Nephron (organoid): ENCODE data around the gene DAB1.

Experiments used
- H3K27ac Mint-ChIP-seq, 3 experiments: 2 replicates each; pipeline ENCODE4 v1.8.0; 2020; ENCODE audit warnings: mixed read lengths in 3 of 3, mild to moderate bottlenecking in 2 of 3, moderate library complexity in 1 of 3
- H3K27me3 Mint-ChIP-seq: 2 replicates; pipeline ENCODE4 v1.8.0; 2021; ENCODE audit warnings: low read depth, mild to moderate bottlenecking, moderate library complexity, mixed read lengths
- H3K36me3 Mint-ChIP-seq: 2 replicates; pipeline ENCODE4 v1.8.0; 2020; ENCODE audit warnings: low read depth, mixed read lengths
- H3K4me1 Mint-ChIP-seq: 2 replicates; pipeline ENCODE4 v1.8.0; 2020; ENCODE audit warnings: mixed read lengths
- H3K4me3 Mint-ChIP-seq, 3 experiments: 2 replicates each; pipeline ENCODE4 v1.8.0; 2020; ENCODE audit warnings: mild to moderate bottlenecking in 3 of 3, mixed read lengths in 3 of 3, moderate library complexity in 2 of 3
- H3K9me3 Mint-ChIP-seq: 2 replicates; pipeline ENCODE4 v1.8.0; 2020; ENCODE audit warnings: mixed read lengths
- TF ChIP-seq, protein P1 (sequence below), 3 experiments: fragments of 200-600 bp; sonication (generic); IDR thresholded peaks; one replicate each; pipeline ENCODE4 v1.5.0; 2021; ENCODE audit warnings: antibody characterized with exemption in 3 of 3; ENCODE audit not compliant: unreplicated experiment in 3 of 3

DAB1 gene

DNA sequence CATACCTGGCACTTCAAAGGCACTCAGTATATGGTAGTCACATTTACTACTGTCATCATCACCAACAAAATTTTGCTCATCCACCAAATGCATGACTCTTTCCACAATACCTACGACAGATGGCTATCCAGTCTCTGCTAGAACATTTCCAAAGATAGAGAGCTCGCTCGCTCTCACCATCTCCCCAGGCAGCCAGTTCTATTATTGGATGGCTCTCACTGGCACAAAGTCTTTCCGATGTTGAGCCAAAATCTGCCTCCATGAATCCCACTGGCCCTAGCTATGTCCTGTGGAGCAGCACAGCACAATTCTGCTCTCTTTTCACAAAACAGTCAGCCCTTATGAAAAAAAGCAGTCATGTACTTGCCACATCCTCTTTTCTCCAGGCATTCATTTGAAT lies 102.1 kb downstream of the DAB1 start:
- no peaks in the 10 kb centered on the region for H3K9me3 Mint-ChIP-seq
- H3K27me3 Mint-ChIP-seq: no peaks in the 10 kb centered on the region
- no peak overlapping the region for H3K27ac Mint-ChIP-seq
- H3K4me1 Mint-ChIP-seq: peaks cover 17% of the 10 kb centered on the region
- no peak overlapping the region for H3K4me3 Mint-ChIP-seq
- H3K36me3 Mint-ChIP-seq: no peaks in the 10 kb centered on the region
- TF ChIP-seq, protein P1, sequence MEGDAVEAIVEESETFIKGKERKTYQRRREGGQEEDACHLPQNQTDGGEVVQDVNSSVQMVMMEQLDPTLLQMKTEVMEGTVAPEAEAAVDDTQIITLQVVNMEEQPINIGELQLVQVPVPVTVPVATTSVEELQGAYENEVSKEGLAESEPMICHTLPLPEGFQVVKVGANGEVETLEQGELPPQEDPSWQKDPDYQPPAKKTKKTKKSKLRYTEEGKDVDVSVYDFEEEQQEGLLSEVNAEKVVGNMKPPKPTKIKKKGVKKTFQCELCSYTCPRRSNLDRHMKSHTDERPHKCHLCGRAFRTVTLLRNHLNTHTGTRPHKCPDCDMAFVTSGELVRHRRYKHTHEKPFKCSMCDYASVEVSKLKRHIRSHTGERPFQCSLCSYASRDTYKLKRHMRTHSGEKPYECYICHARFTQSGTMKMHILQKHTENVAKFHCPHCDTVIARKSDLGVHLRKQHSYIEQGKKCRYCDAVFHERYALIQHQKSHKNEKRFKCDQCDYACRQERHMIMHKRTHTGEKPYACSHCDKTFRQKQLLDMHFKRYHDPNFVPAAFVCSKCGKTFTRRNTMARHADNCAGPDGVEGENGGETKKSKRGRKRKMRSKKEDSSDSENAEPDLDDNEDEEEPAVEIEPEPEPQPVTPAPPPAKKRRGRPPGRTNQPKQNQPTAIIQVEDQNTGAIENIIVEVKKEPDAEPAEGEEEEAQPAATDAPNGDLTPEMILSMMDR (IDR thresholded peaks at IDR 0.05; ENCODE audit: unreplicated experiment in 3 of 3): no peak

DNA sequence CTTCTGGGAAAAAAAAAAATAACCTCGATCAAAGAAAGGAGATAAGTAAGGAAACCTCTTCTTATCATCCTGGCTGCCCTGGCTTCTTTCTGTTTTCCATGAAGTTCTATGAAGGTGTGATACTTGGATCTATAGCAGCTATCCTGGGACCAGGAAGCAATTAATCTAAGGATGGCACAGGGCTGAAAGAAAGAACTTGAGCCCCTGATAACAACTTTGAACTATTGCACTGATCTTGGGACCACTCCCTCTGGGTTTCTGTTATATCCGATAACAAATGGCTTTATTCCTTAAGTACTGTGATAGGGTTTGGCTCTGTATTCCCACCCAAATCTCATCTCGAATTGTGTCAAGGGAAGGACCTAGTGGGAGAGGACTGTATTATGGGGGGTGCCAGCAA lies 104.1 kb downstream of the DAB1 start:
- Mint-ChIP-seq H3K27me3 (no peaks in the 10 kb centered on the region), H3K9me3 (no peaks in the 10 kb centered on the region), H3K27ac (no peak overlapping the region), H3K4me3 (no peak overlapping the region), H3K4me1 (peaks cover 10% of the 10 kb centered on the region), H3K36me3 (no peaks in the 10 kb centered on the region)
- TF ChIP-seq, protein P1 (IDR thresholded peaks at IDR 0.05; ENCODE audit: unreplicated experiment in 3 of 3): no peak

DNA sequence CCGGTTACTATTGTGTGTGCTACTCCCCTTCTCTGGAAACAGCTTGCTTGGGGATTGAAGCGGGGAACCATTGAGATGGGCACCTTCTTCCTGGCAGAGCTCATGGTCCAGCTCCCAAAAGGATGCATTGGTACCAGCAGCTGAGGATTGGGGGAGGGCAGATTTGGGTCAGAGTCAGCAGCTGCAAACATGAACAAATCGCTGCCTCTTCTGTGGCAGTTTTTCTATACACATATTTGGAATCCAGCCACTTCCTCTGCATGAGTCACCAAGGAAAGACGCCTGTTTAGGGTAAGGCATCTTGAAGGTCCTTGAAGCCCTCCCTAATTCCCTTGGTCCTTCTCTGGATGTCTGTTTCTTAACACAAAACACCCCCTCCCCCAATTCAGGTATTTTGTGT lies 104.7 kb downstream of the DAB1 start:
- H3K4me1 Mint-ChIP-seq: peaks cover 10% of the 10 kb centered on the region
- H3K9me3 Mint-ChIP-seq: no peaks in the 10 kb centered on the region
- no peaks in the 10 kb centered on the region for H3K27me3 Mint-ChIP-seq
- TF ChIP-seq, protein P1 (IDR thresholded peaks at IDR 0.05; ENCODE audit: unreplicated experiment in 3 of 3): no peak
- H3K4me3 Mint-ChIP-seq: no peak overlapping the region
- no peaks in the 10 kb centered on the region for H3K36me3 Mint-ChIP-seq
- peak overlapping the region in 1 of 3 experiments; percentile 21 for H3K27ac Mint-ChIP-seq

DNA sequence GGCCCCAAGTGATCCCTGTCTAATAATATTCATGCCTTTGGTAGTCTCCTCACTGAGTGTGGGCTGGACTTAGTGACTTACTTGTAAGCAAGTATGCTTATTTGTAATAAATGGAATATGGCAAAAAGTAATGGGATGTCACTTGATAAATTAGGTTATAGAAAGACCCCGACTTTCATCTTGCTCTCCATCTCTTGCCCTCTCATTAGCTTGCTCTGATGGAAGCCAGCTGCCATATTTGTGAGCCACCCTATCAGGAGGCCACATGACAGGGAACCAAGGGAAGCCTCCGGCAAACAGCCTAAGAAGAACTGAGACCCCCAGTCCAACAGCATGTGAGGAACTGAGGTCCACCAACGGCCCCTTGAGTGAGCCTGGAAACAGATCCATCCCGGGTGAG lies 107.0 kb downstream of the DAB1 start:
- H3K27me3 Mint-ChIP-seq: no peaks in the 10 kb centered on the region
- H3K9me3 Mint-ChIP-seq: no peaks in the 10 kb centered on the region
- peaks cover 10% of the 10 kb centered on the region for H3K4me1 Mint-ChIP-seq
- H3K4me3 Mint-ChIP-seq: no peak overlapping the region
- TF ChIP-seq, protein P1 (IDR thresholded peaks at IDR 0.05; ENCODE audit: unreplicated experiment in 3 of 3): no peak
- no peaks in the 10 kb centered on the region for H3K36me3 Mint-ChIP-seq
- no peak overlapping the region for H3K27ac Mint-ChIP-seq

DNA sequence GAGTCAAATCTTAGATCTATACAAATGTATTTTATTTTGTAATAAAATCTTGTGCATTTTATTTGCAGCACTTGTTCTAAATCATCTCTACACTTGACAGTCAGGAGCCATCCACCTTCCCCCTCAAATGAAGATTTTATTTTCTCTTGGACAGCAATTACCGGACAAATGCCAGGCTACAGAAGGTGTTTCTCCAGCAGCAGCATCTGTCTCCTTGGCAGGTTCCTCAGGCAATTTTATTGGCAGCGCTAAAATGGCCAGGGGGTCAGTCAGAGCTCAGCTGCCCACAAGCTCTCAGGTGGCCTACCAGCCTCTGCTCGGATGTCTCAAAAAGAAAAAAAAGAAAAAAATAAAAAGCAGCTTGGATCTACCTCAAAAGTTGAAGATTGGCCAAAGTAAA lies 107.6 kb downstream of the DAB1 start:
- H3K36me3 Mint-ChIP-seq: no peaks in the 10 kb centered on the region

DNA sequence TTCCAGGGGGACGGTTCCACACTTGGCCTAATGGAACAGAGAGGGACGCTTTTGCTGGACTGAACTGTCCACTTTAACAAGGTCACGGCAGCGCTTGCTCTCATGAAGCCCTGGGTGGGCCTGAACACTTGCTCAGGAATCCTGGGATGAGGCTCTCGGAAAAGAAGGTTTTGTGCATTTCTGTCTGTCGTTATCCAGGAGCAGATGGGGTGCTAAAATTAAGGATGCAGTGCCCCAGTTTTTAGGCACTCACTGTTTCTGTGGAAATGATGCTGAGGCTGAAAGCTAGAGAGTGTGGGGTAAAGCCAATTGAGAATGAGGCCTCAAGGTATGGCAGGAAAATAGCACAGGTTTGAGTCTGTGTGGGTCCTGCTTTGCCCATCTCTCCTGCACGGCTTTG lies 111.0 kb downstream of the DAB1 start:
- Mint-ChIP-seq H3K27me3 (no peaks in the 10 kb centered on the region), H3K9me3 (no peaks in the 10 kb centered on the region), H3K27ac (no peak overlapping the region), H3K36me3 (no peaks in the 10 kb centered on the region), H3K4me1 (no peaks in the 10 kb centered on the region), H3K4me3 (no peak overlapping the region)
- TF ChIP-seq, protein P1 (IDR thresholded peaks at IDR 0.05; ENCODE audit: unreplicated experiment in 3 of 3): no peak

More for the DNA sequence above, 107.6 kb downstream of the DAB1 start:
- Mint-ChIP-seq H3K27ac (no peak overlapping the region), H3K4me1 (peaks cover 10% of the 10 kb centered on the region), H3K4me3 (no peak overlapping the region), H3K9me3 (no peaks in the 10 kb centered on the region), H3K27me3 (no peaks in the 10 kb centered on the region)
- TF ChIP-seq, protein P1 (IDR thresholded peaks at IDR 0.05; ENCODE audit: unreplicated experiment in 3 of 3): no peak
